Ovary (tissue), 3 donors: Measurements from ENCODE around the gene PBX1.

ENCODE experiments used
- CTCF ChIP-seq, 3 donors: fragments of 450-650 bp in 2 of 3; fragments of 200-600 bp in 1 of 3; IDR thresholded peaks; one replicate each; pipeline versions ENCODE4 v1.5.1 to v1.8.0; 2016 to 2022; ENCODE audit warnings: antibody characterized with exemption in 3 of 3, mild to moderate bottlenecking in 1 of 3
- EP300 ChIP-seq: sonication (generic); formaldehyde crosslinking; IDR thresholded peaks from one replicate; pipeline ENCODE4 v1.6.1; 2017; ENCODE audit warnings: antibody characterized with exemption
- POLR2A ChIP-seq: fragments of 450-650 bp; IDR thresholded peaks from one replicate; pipeline ENCODE4 v1.6.1; 2017; ENCODE audit warnings: antibody characterized with exemption, mild to moderate bottlenecking, moderate library complexity
- donor health status: DM: no; HTN: no; CAD: no.

- TF ChIP-seq CTCF (IDR thresholded peaks at IDR 0.05), result no peak
- no peak for TF ChIP-seq POLR2A
- TF ChIP-seq EP300, result no peak
Measured at GRCh38 chr1:164731161-164731876, 172.3 kb downstream of the PBX1 start.
